GM12892 (cell line): ENCODE results near the gene HLA-DMA.

Experiments used
- POLR2A ChIP-seq: IDR thresholded peaks from 2 replicates; pipeline ENCODE4 v1.6.1; 2011; ENCODE audit warnings: low read depth, low read length, control low read depth
- POLR2AphosphoS5 ChIP-seq: IDR thresholded peaks from 2 replicates; pipeline ENCODE4 v1.6.1; 2011; ENCODE audit warnings: low read depth, low read length, control low read depth

DNA sequence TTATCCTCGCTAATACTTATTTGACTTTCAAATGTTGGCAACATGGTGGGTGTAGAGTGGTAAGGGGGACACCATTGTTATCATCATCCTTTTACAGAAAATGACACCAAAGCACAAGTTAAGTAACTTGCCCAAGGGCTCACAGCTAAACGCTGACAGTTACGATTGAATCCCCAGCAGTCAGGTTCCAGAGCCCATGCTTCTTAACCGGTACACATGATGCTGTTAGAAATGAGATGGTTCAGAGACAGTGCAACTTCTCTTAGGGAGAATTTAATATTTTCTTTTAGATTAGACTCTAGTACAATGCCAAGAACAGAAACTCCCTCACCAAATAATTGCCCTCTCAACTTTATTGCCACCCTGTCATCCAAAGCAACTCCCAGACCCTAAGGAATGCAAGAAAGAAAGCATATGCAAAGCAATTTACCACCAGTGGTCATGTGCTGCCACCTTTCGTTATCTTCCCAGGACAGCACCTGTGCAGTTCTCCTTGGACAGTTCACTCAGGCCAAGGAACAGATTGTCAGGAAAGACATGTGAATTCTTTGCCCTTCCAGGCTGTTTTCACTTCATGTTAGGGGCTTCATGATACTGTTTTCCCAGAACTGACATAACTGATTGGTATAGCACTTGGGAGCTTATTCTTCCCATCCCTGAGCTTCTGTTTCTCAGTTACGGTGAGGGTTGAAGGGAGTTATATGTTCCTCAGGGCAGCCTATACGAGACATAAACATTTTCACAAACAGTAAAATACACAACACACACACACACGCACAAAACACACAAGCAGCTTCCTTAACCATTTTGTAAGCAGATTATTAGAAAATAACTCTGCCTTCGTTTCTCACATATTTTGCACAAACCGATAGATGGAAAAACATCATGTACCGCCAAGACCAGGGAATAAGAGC is 5.1 kb downstream of the HLA-DMA start:
- TF ChIP-seq POLR2A (peak; percentile 72; the same call in 1 of the 2 replicates), POLR2AphosphoS5 (peak; percentile 85; the same call in 1 of the 2 replicates)
